ENCODE results near the gene PIP4K2A.
"Not testable (repeated sequence)": the region's sequence is repeated elsewhere in the genome, so short reads cannot be mapped to it uniquely, and the experiment has no call there.

PIP4K2A gene

GRCh38 chr10:22714479-22715289 is at the start of gene PIP4K2A:
PIP4K2A (minus strand) TSS chr10:22714578; CDS start chr10:22714326, 252 bp downstream.
- DNase-seq: peak; percentile 31

GRCh38 chr10:22761569-22762220 is 47.3 kb upstream of the PIP4K2A start:
- no peak for DNase-seq

GRCh38 chr10:22760025-22760424 is 45.6 kb upstream of the PIP4K2A start:
- no peak for DNase-seq

GRCh38 chr10:22758867-22759266 is 44.5 kb upstream of the PIP4K2A start:
- no peak for DNase-seq

GRCh38 chr10:22754296-22754695 is 39.9 kb upstream of the PIP4K2A start:
- DNase-seq: no peak

GRCh38 chr10:22753786-22754185 is 39.4 kb upstream of the PIP4K2A start:
- DNase-seq: no peak

GRCh38 chr10:22752272-22752889 is 38.0 kb upstream of the PIP4K2A start:
- no peak for DNase-seq

GRCh38 chr10:22750131-22750530 is 35.8 kb upstream of the PIP4K2A start:
- DNase-seq: no peak

- not testable (repeated sequence) for DNase-seq
Observed at GRCh38 chr10:22744858-22745257, 30.5 kb upstream of the PIP4K2A start.

GRCh38 chr10:22742678-22743077 is 28.3 kb upstream of the PIP4K2A start:
- no peak for DNase-seq

GRCh38 chr10:22741631-22742030 is 27.3 kb upstream of the PIP4K2A start:
- DNase-seq: not testable (repeated sequence)

GRCh38 chr10:22740180-22740579 is 25.8 kb upstream of the PIP4K2A start:
- no peak for DNase-seq

- no peak for DNase-seq
Observed at GRCh38 chr10:22737587-22737986, 23.2 kb upstream of the PIP4K2A start.

GRCh38 chr10:22736134-22736533 is 21.8 kb upstream of the PIP4K2A start:
- DNase-seq: no peak

- DNase-seq: no peak
Observed at GRCh38 chr10:22733992-22734391, 19.6 kb upstream of the PIP4K2A start.

GRCh38 chr10:22727663-22728062 is 13.3 kb upstream of the PIP4K2A start:
- no peak for DNase-seq

GRCh38 chr10:22727112-22727511 is 12.7 kb upstream of the PIP4K2A start:
- DNase-seq: no peak

GRCh38 chr10:22724773-22725172 is 10.4 kb upstream of the PIP4K2A start:
- DNase-seq: no peak

GRCh38 chr10:22723783-22724182 is 9.4 kb upstream of the PIP4K2A start:
- DNase-seq: no peak

- no peak for DNase-seq
Observed at GRCh38 chr10:22723343-22723779, 9.0 kb upstream of the PIP4K2A start.

- no peak for DNase-seq
Observed at GRCh38 chr10:22722626-22723169, 8.3 kb upstream of the PIP4K2A start.

- DNase-seq: no peak
Observed at GRCh38 chr10:22720667-22721066, 6.3 kb upstream of the PIP4K2A start.

GRCh38 chr10:22719406-22720042 is 5.1 kb upstream of the PIP4K2A start:
- no peak for DNase-seq
